GM12891 (cell line): Measurements from ENCODE around the gene TMEM164.

Experiments
- POLR2A ChIP-seq: IDR thresholded peaks from 2 replicates; pipeline ENCODE4 v1.6.1; 2011; ENCODE audit warnings: low read depth, low read length, control low read depth
- POLR2AphosphoS5 ChIP-seq: IDR thresholded peaks from 2 replicates; pipeline ENCODE4 v1.6.1; 2011; ENCODE audit warnings: low read depth, low read length, control low read depth
- TAF1 ChIP-seq: IDR thresholded peaks from 2 replicates; pipeline ENCODE4 v1.6.1; 2011; ENCODE audit warnings: low read depth, low read length, control low read depth

GRCh38 chrX:110062919-110063318, 60.0 kb downstream of the TMEM164 start:
- TF ChIP-seq TAF1 (no peak), POLR2A (no peak), POLR2AphosphoS5 (no peak)
